Ectodermal cell (in vitro differentiated cells): ENCODE data around the gene EPB41L2.
A peak's percentile ranks its signal among the peaks of the same experiment; 100 is the strongest.

Source experiments
- H3K27ac ChIP-seq: 2 replicates; pipeline ENCODE4 v1.7.0; 2013; ENCODE audit warnings: mild to moderate bottlenecking, low read depth, low read length; ENCODE audit not compliant: insufficient read depth, poor library complexity, severe bottlenecking
- H3K27me3 ChIP-seq: 2 replicates; pipeline ENCODE4 v1.7.0; 2013; ENCODE audit warnings: mild to moderate bottlenecking, low read length; ENCODE audit not compliant: insufficient read depth, control insufficient read depth, poor library complexity, severe bottlenecking
- H3K36me3 ChIP-seq: one replicate; pipeline ENCODE4 v1.7.0; 2013; ENCODE audit warnings: low read length; ENCODE audit not compliant: control insufficient read depth, insufficient read depth
- H3K4me1 ChIP-seq: one replicate; pipeline ENCODE4 v1.7.0; 2013; ENCODE audit warnings: low read length; ENCODE audit not compliant: control insufficient read depth, insufficient read depth
- H3K4me3 ChIP-seq: 2 replicates; pipeline ENCODE4 v1.7.0; 2013; ENCODE audit warnings: low read depth, low read length, control low read depth; ENCODE audit not compliant: insufficient read depth
- H3K9me3 ChIP-seq: 2 replicates; pipeline ENCODE4 v1.7.0; 2013; ENCODE audit warnings: mild to moderate bottlenecking, low read length, moderate library complexity; ENCODE audit not compliant: control insufficient read depth
- WGBS, 2 experiments: methylation state at CpG; one replicate each; pipeline ENCODE4 v1.1.7; 2013; ENCODE audit warnings: missing lambda C conversion rate in 2 of 2; 5-methylcytosine and 5-hydroxymethylcytosine counted together

EPB41L2 gene

DNA sequence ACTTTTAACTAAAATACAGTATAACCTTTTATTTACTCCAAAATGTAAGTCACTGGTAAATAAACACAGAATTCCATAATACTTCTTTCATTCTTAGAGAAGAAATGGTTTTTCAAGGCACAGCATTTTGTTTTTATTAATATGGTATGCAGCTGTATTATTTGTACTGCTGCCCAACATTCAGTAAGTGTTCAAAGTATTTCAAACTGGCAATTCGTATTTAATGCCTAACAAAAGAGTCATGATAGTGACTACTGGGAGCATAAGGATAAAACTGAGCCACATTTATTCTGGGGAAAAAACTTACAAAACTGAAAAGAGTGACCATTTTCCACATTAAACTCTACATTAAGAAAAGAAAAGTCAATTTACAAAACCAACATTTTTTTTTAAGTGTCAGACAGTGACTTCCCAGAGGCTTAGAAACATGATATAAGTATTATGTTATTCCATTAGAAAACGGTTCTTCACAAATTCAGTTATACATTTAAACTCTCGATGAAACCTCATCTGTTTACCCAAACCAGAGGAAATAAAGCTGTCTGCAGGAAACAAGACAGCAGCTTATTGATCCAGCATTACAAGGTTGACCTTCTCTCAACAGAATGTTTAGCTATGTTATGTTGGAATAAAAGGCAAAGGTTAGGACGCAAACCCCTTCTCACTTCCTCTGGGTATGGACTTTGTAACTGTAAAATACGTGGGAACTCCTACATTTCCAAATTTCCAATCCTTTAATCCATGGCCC is 24.3 kb downstream of the EPB41L2 start:
- no peaks in the 10 kb centered on the region for H3K4me1 ChIP-seq
- H3K36me3 ChIP-seq: no peaks in the 10 kb centered on the region
- no peak overlapping the region for H3K4me3 ChIP-seq
- WGBS, 2 experiments: 90 to 100% methylated on average over 3 to 5 of the region's 5 CpGs
- no peaks in the 10 kb centered on the region for H3K9me3 ChIP-seq
- H3K27ac ChIP-seq: no peak overlapping the region
- H3K27me3 ChIP-seq: no peaks in the 10 kb centered on the region

DNA sequence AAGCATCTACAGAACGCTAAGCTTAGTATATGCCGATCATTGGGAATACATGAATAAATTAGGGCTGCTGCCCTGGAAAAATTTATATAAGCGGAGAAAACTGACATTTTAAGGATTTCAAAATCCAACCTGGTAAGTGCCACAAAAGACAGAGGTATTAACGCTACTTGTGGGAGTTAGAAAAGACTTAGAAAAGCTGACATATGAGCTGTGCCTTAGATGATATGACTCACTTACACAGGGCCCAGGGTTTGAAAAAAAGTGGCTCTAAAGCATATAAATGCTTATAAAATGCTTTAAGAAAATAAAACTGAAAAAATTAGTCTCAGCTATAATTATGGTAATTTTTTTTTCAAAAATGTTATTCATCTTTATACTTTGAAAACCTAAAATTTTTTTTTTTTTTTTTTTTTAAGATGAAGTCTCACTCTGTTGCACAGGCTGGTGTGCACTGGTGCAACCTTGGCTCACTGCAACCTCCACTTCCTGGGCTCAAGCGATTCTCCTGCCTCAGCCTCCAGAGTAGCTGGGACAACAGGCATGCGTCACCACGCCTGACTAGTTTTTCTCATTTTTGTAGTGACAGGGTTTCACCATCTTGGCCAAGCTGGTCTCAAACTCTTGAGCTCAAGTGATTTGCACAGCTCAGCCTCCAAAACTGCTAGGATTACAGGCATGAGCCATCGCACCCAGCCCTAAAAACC is 25.7 kb downstream of the EPB41L2 start:
- Histone ChIP-seq H3K4me3 (no peak overlapping the region), H3K4me1 (no peaks in the 10 kb centered on the region), H3K36me3 (no peaks in the 10 kb centered on the region), H3K27ac (no peak overlapping the region), H3K27me3 (no peaks in the 10 kb centered on the region), H3K9me3 (no peaks in the 10 kb centered on the region)
- WGBS, 2 experiments: 82% methylated on average over 7 to 8 of the region's 8 CpGs

DNA sequence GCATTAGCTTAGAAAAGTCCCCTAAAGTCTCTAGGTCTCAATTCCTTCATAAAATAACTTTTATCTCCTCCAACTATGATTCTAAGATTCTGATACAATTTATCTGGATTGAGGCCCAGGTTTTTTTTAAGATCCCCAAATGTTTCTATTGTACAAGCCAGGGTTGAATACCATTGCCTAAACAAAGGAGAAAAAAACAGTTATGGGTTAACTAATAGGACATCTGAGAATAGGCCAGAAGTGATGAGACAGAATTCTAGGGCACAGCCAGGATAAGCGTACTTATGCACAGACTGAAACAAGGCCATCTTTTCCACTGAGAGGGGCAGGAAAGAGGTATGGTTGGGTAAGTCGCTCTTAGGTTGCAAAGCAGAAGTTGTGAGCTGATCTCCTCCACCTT is 26.4 kb downstream of the EPB41L2 start:
- WGBS, 2 experiments: 93 to 100% methylated on average over 2 of the region's 2 CpGs
- Histone ChIP-seq H3K9me3 (no peaks in the 10 kb centered on the region), H3K4me3 (no peak overlapping the region), H3K4me1 (no peaks in the 10 kb centered on the region), H3K36me3 (no peaks in the 10 kb centered on the region), H3K27me3 (no peaks in the 10 kb centered on the region), H3K27ac (no peak overlapping the region)

DNA sequence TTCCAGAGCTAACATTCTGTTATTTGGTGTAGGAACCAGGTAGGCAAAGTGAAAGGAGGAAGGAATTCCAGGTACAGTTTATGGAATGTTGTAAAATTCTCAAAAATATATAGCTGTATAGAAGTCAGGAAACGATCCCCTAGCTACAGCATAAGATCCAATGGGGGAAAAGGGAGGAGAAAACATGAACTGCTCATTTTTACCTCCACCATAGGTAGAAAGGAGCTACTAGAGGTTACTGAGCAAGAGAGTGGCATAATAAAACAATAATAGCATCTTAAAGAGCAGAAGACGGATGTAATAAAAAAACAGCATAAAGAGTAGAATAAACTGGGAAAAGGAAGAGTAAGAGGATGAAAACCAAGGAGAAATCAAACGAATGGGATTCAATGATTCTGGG is 26.9 kb downstream of the EPB41L2 start:
- no peaks in the 10 kb centered on the region for H3K36me3 ChIP-seq
- H3K27me3 ChIP-seq: no peaks in the 10 kb centered on the region
- no peaks in the 10 kb centered on the region for H3K9me3 ChIP-seq
- H3K27ac ChIP-seq: no peak overlapping the region
- H3K4me1 ChIP-seq: no peaks in the 10 kb centered on the region
- WGBS, 2 experiments: 90 to 96% methylated on average over 2 to 3 of the region's 3 CpGs
- no peak overlapping the region for H3K4me3 ChIP-seq

DNA sequence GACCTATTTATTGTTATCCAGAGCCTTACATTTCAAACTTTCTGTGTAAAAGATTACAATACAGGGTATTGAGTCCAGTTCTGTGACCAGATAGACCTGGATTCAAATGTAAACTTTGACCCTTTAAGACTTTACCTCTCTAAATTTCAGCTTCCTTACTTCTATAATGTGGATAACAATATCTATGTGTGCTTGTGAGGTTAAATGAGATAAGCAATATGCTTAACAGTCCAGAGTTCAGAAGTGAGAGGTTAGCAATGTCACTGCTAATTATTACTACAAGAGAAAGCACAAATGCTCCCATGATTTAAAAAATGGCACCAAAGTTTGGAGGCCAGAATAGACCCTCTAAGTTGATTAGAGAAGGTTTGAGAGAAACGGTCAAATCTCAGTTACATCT is 27.5 kb downstream of the EPB41L2 start:
- H3K4me3 ChIP-seq: no peak overlapping the region
- H3K4me1 ChIP-seq: peaks cover 4% of the 10 kb centered on the region
- H3K9me3 ChIP-seq: no peaks in the 10 kb centered on the region
- WGBS, 2 experiments: 89 to 93% methylated on average over 1 of the region's 1 CpG
- H3K36me3 ChIP-seq: no peaks in the 10 kb centered on the region
- H3K27ac ChIP-seq: no peak overlapping the region
- H3K27me3 ChIP-seq: no peaks in the 10 kb centered on the region

DNA sequence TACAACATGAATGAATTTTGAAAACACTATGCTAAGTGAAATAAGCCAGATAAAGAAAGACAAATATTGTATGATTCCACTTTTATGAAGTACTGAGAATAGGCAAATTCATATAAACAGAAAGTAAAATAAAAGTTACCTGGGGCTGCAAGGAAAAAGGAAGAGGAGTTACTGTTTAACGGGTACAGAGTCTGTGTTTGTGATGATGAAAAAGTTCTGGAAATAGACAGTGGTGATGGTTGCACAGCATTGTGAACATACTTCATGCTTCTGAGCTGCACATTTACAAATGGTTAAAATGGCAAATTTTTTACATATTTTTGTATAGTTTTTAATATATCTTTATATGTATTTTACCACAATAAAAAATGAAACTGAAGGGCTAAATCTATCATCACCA is 29.4 kb downstream of the EPB41L2 start:
- Histone ChIP-seq H3K4me3 (no peak overlapping the region), H3K27ac (no peak overlapping the region), H3K4me1 (peaks cover 10% of the 10 kb centered on the region), H3K27me3 (no peaks in the 10 kb centered on the region), H3K9me3 (no peaks in the 10 kb centered on the region), H3K36me3 (no peaks in the 10 kb centered on the region)
- 93 to 100% methylated on average over 1 of the region's 1 CpG for WGBS, 2 experiments

DNA sequence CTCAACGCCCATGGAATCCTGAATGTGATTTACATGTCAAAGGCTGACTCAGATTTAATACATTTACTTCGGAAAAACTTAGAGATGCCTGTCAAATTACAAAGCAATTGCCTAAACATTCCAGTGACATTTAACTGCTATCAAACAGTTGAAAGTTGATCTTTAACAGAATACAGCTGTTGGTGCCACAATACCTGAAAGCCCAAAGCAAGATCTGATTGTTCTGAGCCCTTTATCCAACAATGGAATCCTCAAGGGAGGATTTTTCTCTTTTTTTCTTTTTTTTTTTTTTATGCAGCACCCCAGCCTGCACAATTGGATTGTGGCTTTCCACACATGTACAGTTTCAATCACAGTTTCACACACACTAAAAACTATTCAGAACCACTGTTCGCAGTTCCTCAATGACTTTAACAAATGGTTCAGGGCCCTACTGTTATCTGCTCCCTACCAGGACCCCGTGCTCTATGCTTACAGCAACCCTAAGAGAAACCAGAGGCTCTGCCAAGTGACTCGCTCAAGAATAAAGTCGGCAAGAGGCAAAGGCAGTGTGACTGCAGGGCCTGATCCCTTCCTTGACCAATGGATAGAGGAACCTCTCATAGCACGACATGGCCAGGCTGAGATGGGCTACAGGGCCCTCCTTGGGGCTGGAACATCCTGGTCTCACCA is 33.3 kb downstream of the EPB41L2 start:
- H3K9me3 ChIP-seq: no peaks in the 10 kb centered on the region
- H3K27me3 ChIP-seq: no peaks in the 10 kb centered on the region
- 47 to 56% methylated on average over 7 of the region's 7 CpGs for WGBS, 2 experiments
- H3K4me3 ChIP-seq: no peak overlapping the region
- H3K4me1 ChIP-seq: peaks cover 10% of the 10 kb centered on the region
- peak overlapping the region; percentile 23 for H3K27ac ChIP-seq
- H3K36me3 ChIP-seq: no peaks in the 10 kb centered on the region

DNA sequence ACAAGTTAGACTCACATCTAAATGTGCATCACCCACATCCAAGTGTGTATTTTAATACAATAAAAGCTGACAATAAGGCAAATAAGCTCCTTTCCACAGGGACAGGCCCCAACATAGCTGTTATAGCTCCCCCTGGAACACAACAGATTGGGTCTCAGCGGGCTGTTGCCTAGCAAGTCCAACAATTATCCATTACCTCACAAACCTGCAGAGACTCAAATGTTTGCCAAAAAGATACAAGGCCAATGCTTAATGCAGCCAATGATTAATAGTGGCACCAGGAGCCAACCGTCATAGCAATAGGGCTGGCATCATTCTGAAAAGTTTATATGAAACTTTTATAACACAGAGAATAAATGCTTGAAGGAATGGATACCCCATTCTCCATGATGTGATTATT is 35.7 kb downstream of the EPB41L2 start:
- Histone ChIP-seq H3K36me3 (no peaks in the 10 kb centered on the region), H3K9me3 (no peaks in the 10 kb centered on the region), H3K4me1 (peaks cover 10% of the 10 kb centered on the region), H3K4me3 (no peak overlapping the region), H3K27me3 (no peaks in the 10 kb centered on the region), H3K27ac (no peak overlapping the region)
- 91% methylated on average over 1 to 2 of the region's 2 CpGs for WGBS, 2 experiments

DNA sequence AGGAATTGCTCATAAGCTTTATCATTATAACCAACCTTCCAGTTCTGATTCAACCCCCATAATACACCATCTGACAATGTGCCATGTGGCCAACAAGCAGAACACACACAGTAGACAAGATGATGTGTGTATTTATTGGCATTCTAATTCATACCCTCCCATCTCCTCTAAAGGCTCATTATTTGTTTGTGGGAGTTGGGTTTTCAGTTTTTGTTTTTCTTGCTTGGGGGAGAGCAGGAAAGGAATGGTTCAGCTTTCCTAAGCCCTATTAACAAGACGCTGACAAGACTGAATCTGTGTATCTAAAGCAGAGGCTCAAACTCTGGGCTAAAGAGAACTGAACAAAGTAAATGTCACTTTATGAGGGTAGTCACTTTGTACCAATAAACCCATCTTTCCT is 36.8 kb downstream of the EPB41L2 start:
- Histone ChIP-seq H3K36me3 (no peaks in the 10 kb centered on the region), H3K27ac (no peak overlapping the region)
- WGBS, 2 experiments: 82 to 96% methylated on average over 1 of the region's 1 CpG

DNA sequence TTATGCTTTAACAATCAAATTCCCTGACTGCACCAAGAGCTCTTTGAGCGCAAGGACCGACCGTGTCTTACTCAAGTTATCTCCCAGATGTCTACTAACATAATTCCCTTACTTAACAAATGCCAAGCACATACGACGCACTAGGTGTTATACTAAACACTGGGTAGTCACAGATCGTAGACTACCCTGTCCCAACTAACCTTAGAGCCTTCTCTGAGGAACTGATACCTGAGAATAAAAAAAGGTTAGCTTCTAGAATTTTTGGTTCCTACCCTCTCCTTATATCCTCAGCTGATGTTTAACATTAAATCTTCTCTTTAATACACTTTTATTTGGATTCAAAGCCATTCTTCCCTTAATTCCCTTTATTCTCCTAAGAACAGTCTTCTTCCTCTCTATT is 38.5 kb downstream of the EPB41L2 start:
- Histone ChIP-seq H3K9me3 (no peaks in the 10 kb centered on the region), H3K4me1 (no peaks in the 10 kb centered on the region), H3K27ac (no peak overlapping the region), H3K27me3 (no peaks in the 10 kb centered on the region), H3K4me3 (no peak overlapping the region), H3K36me3 (no peaks in the 10 kb centered on the region)
- 97% methylated on average over 6 of the region's 6 CpGs for WGBS, 2 experiments

More for the DNA sequence above, 36.8 kb downstream of the EPB41L2 start:
- no peaks in the 10 kb centered on the region for H3K27me3 ChIP-seq
- peaks cover 10% of the 10 kb centered on the region for H3K4me1 ChIP-seq
- H3K9me3 ChIP-seq: no peaks in the 10 kb centered on the region
- H3K4me3 ChIP-seq: no peak overlapping the region
